Panc1 (cell line): Measurements from ENCODE around the gene TMPRSS13. TPM values are rescaled to one million over a fixed set of nuclear protein-coding genes. Genes with fewer than 3 reads are reported as not detected.

Experiments
- ATAC-seq: fragments of 200-7000 bp; cut with Tn5 transposase; 2 replicates; pipeline ENCODE4 v1.9.1; 2020; ENCODE audit warnings: mild to moderate bottlenecking, moderate library complexity
- BruUV-seq: library from RNA; stranded (reverse); fragments of 400-500 nt; replicated peaks from 2 replicates; lab custom pipeline; 2021; lab: Mats Ljungman, UMichigan
- CTCF ChIA-PET: fragments of 300-600 bp; sonication (Branson Sonifier 250); formaldehyde crosslinking; loops from one replicate; lab custom pipeline; 2022; ENCODE audit warnings: antibody characterized with exemption; lab: Charles Lee
- POLR2A ChIA-PET: fragments of 300-600 bp; sonication (Branson Sonifier 250); formaldehyde crosslinking; loops from one replicate; lab custom pipeline; 2022; ENCODE audit warnings: antibody characterized with exemption; lab: Charles Lee
- DNase-seq: peaks from one replicate; pipeline ENCODE4 v3.0.0-alpha.2; 2010; ENCODE audit warnings: low read depth, low spot score
- H3K27ac ChIP-seq: 2 replicates; pipeline ENCODE4 v1.5.1; 2011; ENCODE audit warnings: mild to moderate bottlenecking, low read length, inconsistent platforms
- H3K27me3 ChIP-seq: fragments of 200-500 bp; sonication (Bioruptor generic); 2 replicates; pipeline ENCODE4 v1.6.0; 2014; ENCODE audit warnings: low read length, inconsistent platforms; ENCODE audit not compliant: control insufficient read depth, insufficient read depth
- H3K36me3 ChIP-seq: fragments of 200-500 bp; sonication (Bioruptor generic); 2 replicates; pipeline ENCODE4 v1.5.1; 2014; ENCODE audit warnings: inconsistent platforms, mild to moderate bottlenecking, low read length, moderate library complexity; ENCODE audit not compliant: control insufficient read depth, insufficient read depth
- H3K4me1 ChIP-seq: 2 replicates; pipeline ENCODE4 v1.5.1; 2011; ENCODE audit warnings: inconsistent platforms, mild to moderate bottlenecking, low read length, moderate library complexity; ENCODE audit not compliant: control insufficient read depth, insufficient read depth
- H3K4me3 ChIP-seq, 2 experiments: 2 replicates each; pipeline ENCODE4 v1.5.1; 2011 to 2012; ENCODE audit warnings: low read depth in 2 of 2, low read length in 2 of 2, mild to moderate bottlenecking in 2 of 2, inconsistent platforms in 1 of 2, moderate library complexity in 1 of 2
- H3K9me3 ChIP-seq: fragments of 200-500 bp; sonication (Bioruptor generic); 2 replicates; pipeline ENCODE4 v1.5.1; 2014; ENCODE audit warnings: low read depth, mild to moderate bottlenecking, inconsistent platforms, low read length, moderate library complexity; ENCODE audit not compliant: control insufficient read depth, insufficient read depth
- CTCF ChIP-seq: fragments of 450-650 bp; IDR thresholded peaks from 2 replicates; pipeline ENCODE4 v1.5.1; 2017; ENCODE audit warnings: mild to moderate bottlenecking
- POLR2AphosphoS5 ChIP-seq: IDR thresholded peaks from 2 replicates; pipeline ENCODE4 v1.6.1; 2012; ENCODE audit warnings: mild to moderate bottlenecking, low read depth, low read length, moderate library complexity
- REST ChIP-seq, 2 experiments: IDR thresholded peaks; 2 replicates each; pipeline ENCODE4 v1.6.1; 2011 to 2012; ENCODE audit warnings: low read depth in 2 of 2, control low read depth in 1 of 2, low read length in 1 of 2, mild to moderate bottlenecking in 1 of 2, moderate library complexity in 1 of 2; ENCODE audit not compliant: insufficient read depth in 1 of 2
- SIN3A ChIP-seq: IDR thresholded peaks from 2 replicates; pipeline ENCODE4 v1.6.1; 2012; ENCODE audit warnings: low read depth, mild to moderate bottlenecking, low read length, moderate library complexity, borderline replicate concordance; ENCODE audit not compliant: insufficient read depth
- TCF7L2 ChIP-seq: IDR thresholded peaks from 2 replicates; pipeline ENCODE4 v1.6.1; 2011; ENCODE audit warnings: mild to moderate bottlenecking, low read depth, low read length, inconsistent platforms
- in situ Hi-C: cut with HindIII; loops from 2 replicates; pipeline ENCODE4 v1.10.0; 2016; ENCODE audit warnings: low sequenced_read_pairs, low pct_unique_long_range_greater_than_20kb
- intact Hi-C: fragments of 100-400 bp; cut with micrococcal nuclease; formaldehyde crosslinking; loops from one replicate; pipeline ENCODE4 v1.10.0; 2022; ENCODE audit not compliant: unreplicated experiment
- total RNA-seq: library from RNA; stranded (reverse); gene quantifications from one replicate; pipeline ENCODE4 v1.2.1, GENCODE V29; 2021; ENCODE audit not compliant: unreplicated experiment

The TMPRSS13 gene
- total RNA-seq, 1 experiment from 2014 or later = not detected

GRCh38 chr11:117934526-117935307 lies 5.5 kb upstream of the TMPRSS13 start:
- Histone ChIP-seq H3K27me3 (peaks cover 12% of the 10 kb centered on the region), H3K36me3 (no peaks in the 10 kb centered on the region), H3K9me3 (no peaks in the 10 kb centered on the region), H3K27ac (no peak overlapping the region), H3K4me3 (no peak overlapping the region), H3K4me1 (no peaks in the 10 kb centered on the region)
- TF ChIP-seq CTCF (no peak), REST (IDR thresholded peaks at IDR 0.05; ENCODE audit: insufficient read depth in 1 of 2, low read depth in 2 of 2, low read length in 1 of 2) (no peak), POLR2AphosphoS5 (no peak), TCF7L2 (no peak), SIN3A (no peak)
- intact Hi-C loops = no loop called here
- no TSS peak for BruUV-seq
- in situ Hi-C loops = no loop called here
- ChIA-PET CTCF (no interaction called here), POLR2A (no interaction called here)
- ATAC-seq (no peak), DNase-seq (no peak)

GRCh38 chr11:117933930-117934329 lies 4.7 kb upstream of the TMPRSS13 start:
- intact Hi-C loops = no loop called here
- Histone ChIP-seq H3K9me3 (no peaks in the 10 kb centered on the region), H3K27ac (no peak overlapping the region), H3K4me3 (no peak overlapping the region), H3K4me1 (no peaks in the 10 kb centered on the region), H3K36me3 (no peaks in the 10 kb centered on the region), H3K27me3 (peaks cover 12% of the 10 kb centered on the region)
- ChIA-PET POLR2A (no interaction called here), CTCF (interaction anchor here (0.6 kb wide), 1 partner anchor 222 kb away, joined by 3 read pairs; no protein-coding TSS in a partner anchor)
- no peak for DNase-seq
- ATAC-seq = no peak
- in situ Hi-C loops = no loop called here
- TF ChIP-seq TCF7L2 (no peak), SIN3A (no peak), POLR2AphosphoS5 (no peak), REST (IDR thresholded peaks at IDR 0.05; ENCODE audit: insufficient read depth in 1 of 2, low read depth in 2 of 2, low read length in 1 of 2) (no peak), CTCF (no peak)
- BruUV-seq = no TSS peak
